WI38 (cell line): ENCODE data around the gene ERP27.

Experiments
- H3K4me3 ChIP-seq: 2 replicates; pipeline ENCODE4 v1.5.1; 2011; ENCODE audit warnings: low read depth, mild to moderate bottlenecking, control low read depth, low read length
- TF ChIP-seq, protein P1 (sequence below): IDR thresholded peaks from 2 replicates; pipeline ENCODE4 v1.5.1; 2012; ENCODE audit warnings: low read depth, mild to moderate bottlenecking, control low read depth, low read length

The ERP27 gene

DNA sequence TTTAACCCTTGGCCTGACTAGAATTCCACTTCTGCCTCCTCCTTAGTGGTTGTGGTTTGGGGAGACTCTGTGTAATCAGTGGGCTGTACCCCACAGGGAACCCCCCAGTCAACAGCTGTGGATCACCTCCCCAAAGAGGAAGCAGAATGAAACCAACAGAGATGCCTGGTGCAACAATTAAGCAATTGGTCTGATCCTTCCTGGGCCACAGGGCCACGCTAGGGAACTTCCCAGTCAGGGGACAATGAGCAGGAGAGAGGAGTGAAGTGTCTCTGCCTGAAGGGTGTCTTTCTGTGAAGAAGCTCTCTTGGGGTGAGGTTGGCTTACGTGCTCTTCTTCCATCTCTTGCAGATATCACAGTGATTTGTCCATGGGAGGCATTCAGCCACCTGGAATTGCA lies 42.7 kb upstream of the ERP27 start:
- H3K4me3 ChIP-seq = no peak overlapping the region
- TF ChIP-seq, protein P1, sequence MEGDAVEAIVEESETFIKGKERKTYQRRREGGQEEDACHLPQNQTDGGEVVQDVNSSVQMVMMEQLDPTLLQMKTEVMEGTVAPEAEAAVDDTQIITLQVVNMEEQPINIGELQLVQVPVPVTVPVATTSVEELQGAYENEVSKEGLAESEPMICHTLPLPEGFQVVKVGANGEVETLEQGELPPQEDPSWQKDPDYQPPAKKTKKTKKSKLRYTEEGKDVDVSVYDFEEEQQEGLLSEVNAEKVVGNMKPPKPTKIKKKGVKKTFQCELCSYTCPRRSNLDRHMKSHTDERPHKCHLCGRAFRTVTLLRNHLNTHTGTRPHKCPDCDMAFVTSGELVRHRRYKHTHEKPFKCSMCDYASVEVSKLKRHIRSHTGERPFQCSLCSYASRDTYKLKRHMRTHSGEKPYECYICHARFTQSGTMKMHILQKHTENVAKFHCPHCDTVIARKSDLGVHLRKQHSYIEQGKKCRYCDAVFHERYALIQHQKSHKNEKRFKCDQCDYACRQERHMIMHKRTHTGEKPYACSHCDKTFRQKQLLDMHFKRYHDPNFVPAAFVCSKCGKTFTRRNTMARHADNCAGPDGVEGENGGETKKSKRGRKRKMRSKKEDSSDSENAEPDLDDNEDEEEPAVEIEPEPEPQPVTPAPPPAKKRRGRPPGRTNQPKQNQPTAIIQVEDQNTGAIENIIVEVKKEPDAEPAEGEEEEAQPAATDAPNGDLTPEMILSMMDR = no peak

DNA sequence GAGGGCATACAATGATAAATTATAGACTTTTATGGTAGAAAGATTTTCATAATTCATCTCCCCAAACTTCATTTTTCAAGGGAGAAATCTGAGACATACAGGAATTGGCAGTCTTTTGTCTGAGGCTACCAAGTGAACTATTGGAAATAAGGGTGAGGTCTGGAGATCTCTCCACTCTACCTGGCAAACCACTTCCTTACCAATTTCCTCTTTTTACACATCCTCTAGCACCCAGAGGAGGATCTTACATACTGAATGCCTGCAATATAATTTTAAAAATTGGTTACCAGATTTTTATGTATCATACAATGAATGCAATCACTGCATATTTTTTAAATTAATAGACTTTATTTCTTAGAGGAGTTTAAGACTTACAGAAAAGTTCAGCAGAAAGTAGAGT lies 41.1 kb upstream of the ERP27 start:
- TF ChIP-seq, protein P1 = no peak
- H3K4me3 ChIP-seq = no peak overlapping the region

DNA sequence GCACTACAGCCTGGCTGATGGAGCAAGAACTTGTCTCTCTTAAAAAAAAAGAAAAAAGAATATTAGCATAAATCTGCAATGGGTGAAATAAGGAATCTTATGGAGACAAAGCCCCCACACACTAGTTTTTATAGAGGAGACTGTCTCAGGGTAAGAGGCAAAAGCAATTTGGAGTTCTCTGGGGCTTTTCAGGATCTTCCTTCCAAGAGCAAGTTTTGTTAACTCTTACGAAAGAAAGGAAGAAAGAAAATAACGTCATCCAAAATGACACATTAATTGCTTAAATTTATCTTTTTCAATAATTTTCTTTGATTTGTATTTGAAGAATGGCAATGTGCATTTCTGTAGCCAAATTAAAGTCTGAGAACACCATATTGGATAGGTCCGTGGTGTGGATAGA lies 38.3 kb upstream of the ERP27 start:
- TF ChIP-seq, protein P1 = no peak
- no peak overlapping the region for H3K4me3 ChIP-seq

DNA sequence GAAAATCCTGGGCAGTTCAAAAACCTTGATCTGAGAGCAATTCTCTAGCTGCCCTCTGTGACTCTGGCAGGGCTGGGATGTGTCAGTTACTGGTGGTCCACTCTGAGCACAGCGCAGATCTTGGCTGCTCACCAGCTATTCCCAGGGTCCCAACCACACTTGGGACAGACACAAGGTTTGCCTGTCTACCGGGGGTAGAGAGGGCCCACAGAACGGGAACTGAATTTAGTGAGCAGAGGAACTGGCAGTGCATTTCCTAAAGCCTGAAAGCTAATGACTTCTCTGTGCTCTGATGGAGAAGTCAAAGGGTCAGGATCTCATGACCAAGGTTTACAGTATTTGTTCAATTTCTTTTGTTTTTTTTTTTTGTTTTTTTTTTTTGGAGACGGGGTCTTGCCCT lies 37.1 kb upstream of the ERP27 start:
- TF ChIP-seq, protein P1 = no peak
- H3K4me3 ChIP-seq = no peak overlapping the region

DNA sequence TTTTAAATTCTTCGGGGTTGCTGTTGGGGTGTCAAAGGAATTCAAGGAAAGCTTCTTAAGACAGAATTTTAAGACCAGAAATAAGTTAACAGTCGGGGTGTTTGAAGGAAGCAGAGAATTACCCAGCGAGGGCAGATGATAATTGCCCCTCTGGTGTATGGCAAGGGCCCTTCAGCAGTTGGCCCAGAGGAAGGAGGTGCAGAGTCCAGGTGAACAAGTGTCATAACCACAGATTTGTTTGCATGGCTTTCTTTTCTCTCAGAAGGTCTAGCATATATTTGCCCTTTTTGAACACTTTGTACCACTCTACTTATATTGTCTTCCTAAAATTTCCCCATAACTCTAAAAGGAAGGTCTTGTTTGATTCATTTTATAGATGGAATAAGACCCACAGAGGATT lies 36.3 kb upstream of the ERP27 start:
- no peak overlapping the region for H3K4me3 ChIP-seq
- TF ChIP-seq, protein P1 = no peak

DNA sequence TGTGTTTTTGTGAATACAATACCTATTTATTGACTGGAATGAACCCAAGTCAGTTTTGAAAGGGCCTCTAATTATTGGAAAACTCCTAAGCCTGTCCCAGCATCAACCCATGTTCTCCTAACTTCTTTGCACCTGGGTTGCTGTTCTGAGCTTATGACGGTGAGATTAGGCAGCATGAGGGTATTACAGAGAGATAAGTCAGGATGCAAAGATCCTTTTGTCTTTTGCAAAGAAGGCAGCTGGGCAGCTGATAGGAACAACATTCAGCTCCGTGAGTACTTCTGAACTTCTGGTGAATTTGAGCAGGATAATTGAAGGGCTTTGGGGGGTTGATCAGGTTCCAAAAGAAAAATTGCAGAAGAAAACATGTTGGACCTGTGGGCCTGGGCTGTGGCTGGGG lies 34.5 kb upstream of the ERP27 start, which contains the start of gene PDE6H:
Gene PDE6H (plus strand): TSS at position 227 of the 400 bp plus-strand sequence. CDS start 4,971 bp downstream, outside the sequence.
- H3K4me3 ChIP-seq = no peak within 1 kb of the TSS
- TF ChIP-seq, protein P1 = no peak

DNA sequence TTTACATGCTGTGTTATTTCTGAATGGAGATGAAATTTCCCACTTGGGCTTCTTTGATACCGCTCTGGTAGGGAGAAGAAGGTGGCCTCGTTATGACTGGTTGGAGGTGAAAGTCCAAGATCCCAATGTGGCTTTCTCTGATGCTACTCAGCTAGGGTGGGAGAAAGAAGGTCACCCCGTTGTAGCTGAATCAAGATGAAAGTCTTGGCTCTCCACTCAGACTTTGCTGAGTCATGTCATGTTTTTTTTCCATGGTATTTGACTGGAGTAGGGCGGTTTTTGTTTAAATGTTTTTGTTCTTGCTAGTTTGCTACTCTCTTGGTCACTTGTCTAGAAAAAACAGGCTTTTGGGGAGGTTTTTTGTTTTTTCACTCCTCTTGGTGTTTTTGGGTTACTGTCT lies 32.1 kb upstream of the ERP27 start:
- TF ChIP-seq, protein P1 = no peak
- H3K4me3 ChIP-seq = no peak overlapping the region
